Measurements from ENCODE around the gene PPT2.

PPT2 gene

DNA sequence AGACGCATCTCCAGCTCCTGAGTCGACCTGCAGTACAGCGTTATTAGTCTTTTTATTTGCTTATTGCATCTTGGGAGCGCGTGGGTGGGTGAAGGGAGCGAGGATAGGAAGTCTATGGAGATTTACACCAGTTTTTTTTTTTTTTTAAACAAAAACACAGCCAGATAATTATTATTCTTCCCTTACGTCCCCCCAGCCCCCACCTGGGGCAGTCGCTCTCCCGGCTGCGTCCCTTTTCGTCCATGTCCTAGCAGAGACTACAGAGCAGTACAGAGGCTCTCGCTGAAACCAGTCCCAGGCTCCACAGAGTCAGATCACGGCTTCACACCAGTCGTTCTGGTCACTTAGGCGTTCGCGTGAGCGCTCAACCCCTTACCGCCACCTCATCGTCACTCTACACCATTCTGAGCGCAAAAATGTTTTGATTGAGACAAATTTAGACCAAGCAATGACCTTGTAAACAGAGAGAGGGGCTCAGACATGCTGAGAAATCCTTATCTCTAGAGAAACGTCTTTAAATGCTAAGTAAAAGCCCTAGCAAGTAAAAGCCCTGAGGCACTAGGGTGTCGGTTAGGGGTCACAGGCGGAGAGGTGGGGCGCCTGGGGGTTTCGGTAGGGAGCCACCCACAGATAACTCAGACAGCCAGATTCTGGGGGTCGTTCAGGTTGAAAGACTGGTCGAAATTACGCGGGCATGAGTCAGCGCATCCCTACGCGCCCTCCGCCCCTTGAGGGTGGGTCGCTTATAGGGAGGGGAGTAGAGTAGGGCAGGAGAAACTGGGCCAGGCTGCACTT, 975 bp upstream of the PPT2 start:
- DNase-seq, result peak; percentile 36

DNA sequence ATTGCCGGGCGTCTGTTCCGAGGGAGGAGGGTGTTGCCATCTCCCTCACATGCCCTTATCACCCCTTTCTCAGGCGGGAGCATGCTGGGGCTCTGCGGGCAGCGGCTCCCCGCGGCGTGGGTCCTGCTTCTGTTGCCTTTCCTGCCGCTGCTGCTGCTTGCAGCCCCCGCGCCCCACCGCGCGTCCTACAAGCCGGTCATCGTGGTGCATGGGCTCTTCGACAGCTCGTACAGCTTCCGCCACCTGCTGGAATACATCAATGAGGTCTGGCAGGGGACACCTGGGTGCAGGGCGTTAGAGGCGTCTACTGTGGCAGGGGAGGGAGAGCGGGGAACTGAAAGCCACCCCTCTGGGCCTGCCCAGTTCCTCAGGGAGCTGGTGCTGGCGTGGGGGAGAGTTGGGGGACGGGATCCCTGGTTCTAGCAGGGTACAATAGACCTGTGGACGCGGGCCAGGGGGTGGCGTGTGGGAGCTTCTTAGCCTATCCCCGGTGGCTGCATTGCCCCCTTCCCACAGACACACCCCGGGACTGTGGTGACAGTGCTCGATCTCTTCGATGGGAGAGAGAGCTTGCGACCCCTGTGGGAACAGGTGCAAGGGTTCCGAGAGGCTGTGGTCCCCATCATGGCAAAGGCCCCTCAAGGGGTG, 697 bp downstream of the PPT2 start:
- peak; percentile 65 for DNase-seq

DNA sequence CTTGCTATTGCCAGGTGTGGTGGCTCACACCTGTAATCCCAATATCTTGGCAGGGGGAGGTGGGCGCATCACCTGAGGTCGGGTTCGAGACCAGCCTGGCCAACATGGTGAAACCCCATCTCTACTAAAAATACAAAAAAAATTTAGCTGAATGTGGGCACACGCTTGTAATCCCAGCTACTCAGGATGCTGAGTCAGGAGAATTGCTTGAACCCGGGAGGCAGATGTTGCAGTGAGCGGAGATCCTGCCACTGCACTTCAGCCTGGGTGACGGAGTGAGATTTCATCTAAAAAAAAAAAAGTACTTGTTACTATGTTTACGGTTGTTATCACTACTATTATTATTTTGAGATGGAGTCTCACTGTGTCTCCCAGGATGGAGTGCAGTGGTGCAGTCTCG, 3.0 kb downstream of the PPT2 start:
- DNase-seq, result no peak

GRCh38 chr6:32158052-32158451, 4.1 kb downstream of the PPT2 start:
- no peak for DNase-seq

DNA sequence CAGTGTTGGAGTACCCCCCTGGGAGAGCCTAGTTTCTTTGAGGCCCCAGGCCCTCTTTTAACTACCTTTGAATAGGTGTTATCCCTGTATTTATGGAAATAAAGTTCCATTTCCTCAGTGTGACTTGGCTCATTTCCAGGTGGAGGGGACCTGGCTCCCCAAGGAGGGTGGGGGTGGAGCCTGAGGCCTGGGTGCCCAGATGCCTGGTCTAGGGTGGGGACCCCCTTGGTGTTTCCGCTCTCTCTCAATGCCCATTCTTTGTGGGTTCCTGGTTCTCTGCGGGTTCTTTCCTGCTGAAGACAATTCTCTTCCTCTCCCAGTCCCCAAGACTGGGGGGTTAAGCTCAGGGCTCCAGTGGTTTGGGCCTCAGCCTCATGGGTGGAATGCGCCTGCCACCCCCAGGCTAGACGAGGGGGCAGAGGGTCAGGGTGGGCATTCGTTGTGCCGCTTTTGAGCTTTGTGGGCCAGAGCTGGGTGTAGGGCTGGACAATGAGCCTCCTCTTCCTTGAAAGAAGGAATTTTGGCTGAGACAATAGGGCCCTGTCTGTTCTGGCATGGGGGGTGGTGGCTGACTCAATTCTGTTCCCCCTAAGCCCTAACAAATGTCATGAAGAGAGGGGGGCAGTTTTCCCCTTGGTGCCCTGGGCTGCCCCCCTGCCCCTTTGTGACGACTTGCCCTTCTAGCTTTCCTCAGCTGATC, 9.8 kb downstream of the PPT2 start:
- no peak for DNase-seq

DNA sequence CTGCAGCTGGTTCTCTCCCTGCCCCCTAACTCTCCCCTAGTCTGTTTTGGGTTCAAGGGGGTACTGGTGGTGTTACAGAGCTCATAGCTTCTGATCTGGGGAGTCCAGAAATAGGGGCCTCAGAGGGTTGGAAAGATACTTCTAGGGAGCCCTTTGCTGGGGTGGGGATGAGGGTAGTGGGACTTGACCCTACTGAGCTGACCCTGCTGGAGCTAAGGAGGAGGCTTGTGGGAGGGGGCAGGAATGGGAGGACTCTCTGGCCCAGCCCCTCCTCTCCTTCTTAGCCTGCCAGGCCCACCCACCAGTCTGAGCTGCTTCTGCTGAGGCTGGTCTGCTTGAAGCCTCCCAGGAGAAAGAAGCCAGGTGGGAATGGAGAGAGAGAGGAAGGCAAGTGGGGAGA, 10.4 kb downstream of the PPT2 start, which contains the start of gene EGFL8:
TSS of gene EGFL8 (plus strand) at position 301 of the 400 bp plus-strand sequence. CDS start 1,571 bp downstream, outside the sequence.
- DNase-seq, result no peak

DNA sequence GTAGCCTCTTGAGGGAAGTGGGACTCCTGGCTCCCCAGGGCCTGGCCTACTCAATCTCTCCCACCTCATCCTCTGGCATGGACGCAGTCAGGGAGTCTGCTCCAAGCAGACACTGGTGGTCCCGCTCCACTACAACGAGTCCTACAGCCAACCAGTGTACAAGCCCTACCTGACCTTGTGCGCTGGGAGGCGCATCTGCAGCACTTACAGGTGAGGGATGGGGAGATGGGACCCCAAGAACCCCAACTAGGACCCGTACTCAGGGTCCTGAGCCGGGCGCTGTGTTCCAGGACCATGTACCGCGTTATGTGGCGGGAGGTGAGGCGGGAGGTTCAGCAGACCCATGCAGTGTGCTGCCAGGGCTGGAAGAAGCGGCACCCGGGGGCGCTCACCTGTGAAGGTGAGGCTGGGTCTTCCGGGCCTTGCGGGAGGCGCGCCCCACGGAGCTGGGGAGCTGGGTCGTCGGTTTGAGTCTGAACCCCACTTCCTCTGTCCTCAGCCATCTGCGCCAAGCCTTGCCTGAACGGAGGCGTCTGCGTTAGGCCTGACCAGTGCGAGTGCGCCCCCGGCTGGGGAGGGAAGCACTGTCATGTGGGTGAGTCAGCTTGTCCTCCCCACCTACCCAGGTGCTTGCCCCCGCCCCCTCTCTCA, 12.6 kb downstream of the PPT2 start:
- no peak for DNase-seq

GRCh38 chr6:32167154-32167760, 13.3 kb downstream of the PPT2 start:
- no peak for DNase-seq

GRCh38 chr6:32167761-32168262, 13.9 kb downstream of the PPT2 start:
- DNase-seq, result no peak

DNA sequence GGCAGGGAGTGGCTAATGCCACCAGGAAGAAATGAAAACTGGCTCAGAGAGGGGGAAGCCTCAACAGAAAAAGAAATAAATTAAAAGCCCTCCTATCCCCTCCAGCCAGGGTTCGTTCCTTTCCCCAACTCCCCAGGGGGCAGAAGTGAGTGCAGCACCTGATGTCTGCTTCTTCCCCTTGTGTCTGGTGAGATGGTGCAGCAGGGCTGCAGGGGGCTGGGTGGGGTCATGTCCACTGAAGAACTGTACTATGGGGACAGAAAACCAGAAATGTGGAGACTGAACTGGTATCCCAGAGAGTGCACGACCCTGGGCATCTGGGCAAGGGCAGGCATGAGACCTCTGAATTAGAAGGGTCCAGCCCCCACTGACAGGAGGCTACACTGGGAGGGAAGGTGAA, 14.4 kb downstream of the PPT2 start:
- DNase-seq, result no peak

DNA sequence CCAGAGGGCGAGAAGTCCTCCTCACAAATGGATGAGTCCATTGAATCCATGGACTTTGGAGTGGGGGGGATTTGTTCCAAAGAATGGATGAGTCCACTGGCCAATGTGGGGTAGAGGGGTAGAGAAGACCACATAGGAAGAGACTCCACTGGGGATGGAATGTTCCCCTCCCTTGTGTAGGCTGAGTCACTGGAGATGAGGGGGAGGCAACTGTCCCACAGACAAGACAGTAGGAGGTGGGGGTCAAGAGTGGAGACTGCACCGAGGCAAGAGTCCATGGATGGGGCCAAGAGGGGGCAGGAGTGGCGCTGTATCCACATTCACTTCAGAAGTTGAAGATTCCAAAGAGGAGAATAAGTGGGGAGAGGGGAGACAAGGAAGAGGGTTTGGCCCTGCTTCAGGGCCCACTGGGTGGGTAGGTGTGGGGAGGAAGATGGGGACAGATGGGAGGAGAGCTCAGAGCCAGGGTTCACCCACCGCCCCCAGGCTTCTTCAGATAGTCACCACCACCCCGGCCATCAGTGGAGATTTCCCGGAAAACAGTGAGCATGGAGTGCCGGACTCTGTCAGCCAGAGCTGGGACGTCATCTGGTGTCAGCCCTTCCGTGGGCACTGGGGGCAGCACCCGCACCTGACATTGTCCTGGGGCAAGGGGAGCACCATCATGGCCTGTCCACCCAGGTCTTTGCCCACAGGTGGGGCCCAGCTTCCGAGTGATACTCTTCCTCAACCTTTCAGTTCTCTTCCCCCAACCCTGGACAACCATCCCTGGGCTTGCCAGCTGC, 15.1 kb downstream of the PPT2 start:
- DNase-seq, result peak; percentile 67

DNA sequence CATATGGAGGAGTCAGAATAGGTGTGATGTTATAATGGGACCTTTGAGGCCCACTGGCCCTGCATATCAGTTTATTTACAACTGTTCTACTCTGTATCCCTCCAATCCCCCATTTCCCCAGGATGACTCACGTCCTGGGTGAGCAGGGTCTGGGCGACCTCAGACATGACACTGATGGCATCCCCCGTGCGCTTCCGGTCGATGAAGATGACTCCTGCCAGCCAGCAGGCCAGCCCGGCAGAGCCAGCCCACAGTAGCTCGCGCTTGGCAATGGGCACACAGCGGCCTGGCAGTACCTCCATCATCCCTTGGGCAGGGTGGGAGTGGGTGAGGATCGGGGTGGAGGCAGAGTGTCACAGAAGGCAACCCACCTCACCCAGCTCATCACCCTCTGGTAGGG, 16.4 kb downstream of the PPT2 start:
- no peak for DNase-seq

GRCh38 chr6:32171234-32171633, 17.3 kb downstream of the PPT2 start:
- DNase-seq, result no peak

DNA sequence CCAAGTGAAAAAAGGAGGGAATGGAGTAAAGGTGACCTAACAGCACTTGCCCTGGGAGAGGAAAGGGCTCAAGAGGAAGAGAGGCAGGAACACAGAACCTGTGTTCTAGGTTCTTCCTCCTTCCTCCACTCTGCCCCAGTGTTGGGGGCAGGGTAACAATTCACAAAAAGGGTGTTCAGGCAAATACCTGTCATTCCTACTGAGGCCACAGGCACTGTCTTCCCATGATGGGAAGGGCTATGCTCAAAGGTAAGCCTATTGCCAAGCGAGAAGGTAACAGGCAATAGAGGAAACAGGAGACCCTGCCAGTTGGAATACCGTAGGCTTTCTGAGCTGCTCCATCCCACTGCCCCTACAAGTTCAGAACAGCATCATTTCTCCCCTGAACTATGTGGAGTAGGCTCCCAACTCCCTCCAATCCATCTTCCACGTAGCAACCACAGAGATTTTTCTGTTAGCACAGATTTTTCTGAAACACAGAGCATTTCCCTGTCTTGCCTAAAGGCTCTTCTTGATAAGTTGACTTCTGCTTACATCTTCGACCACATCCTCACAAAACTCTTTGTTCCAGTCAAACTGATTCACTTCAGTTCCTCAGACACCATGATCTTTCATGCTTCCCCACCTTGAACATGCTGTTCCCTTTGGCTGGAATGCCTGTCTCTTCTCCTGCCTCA, 19.2 kb downstream of the PPT2 start:
- no peak for DNase-seq

GRCh38 chr6:32174416-32174815, 20.5 kb downstream of the PPT2 start:
- DNase-seq, result no peak

DNA sequence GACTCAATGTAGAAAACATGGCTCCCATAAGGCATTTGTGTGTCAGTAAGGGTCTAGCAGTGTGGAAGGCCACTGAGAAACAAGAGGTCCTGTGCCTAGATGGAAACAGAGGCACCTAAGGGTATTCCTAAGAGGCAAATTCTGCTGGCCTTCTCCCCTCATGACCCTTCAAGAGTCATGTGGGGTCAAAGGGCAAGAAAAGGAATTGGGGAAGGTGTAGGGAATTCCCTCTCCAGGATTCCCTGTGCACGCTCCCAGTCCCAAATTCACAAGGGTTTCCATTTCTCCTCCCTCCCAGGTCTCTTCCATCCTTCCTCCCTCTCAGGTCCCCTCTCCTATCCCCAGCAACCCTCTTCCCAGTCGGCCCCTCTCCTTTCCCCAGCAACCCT, 21.4 kb downstream of the PPT2 start:
- DNase-seq, result no peak

GRCh38 chr6:32175711-32176475, 22.0 kb downstream of the PPT2 start, which contains the start of gene AGPAT1:
Gene AGPAT1 (minus strand): TSS chr6:32176084. CDS start chr6:32171496, 4,588 bp downstream.
- DNase-seq, result peak; percentile 98

GRCh38 chr6:32176476-32177182, 22.7 kb downstream of the PPT2 start:
- no peak for DNase-seq

DNA sequence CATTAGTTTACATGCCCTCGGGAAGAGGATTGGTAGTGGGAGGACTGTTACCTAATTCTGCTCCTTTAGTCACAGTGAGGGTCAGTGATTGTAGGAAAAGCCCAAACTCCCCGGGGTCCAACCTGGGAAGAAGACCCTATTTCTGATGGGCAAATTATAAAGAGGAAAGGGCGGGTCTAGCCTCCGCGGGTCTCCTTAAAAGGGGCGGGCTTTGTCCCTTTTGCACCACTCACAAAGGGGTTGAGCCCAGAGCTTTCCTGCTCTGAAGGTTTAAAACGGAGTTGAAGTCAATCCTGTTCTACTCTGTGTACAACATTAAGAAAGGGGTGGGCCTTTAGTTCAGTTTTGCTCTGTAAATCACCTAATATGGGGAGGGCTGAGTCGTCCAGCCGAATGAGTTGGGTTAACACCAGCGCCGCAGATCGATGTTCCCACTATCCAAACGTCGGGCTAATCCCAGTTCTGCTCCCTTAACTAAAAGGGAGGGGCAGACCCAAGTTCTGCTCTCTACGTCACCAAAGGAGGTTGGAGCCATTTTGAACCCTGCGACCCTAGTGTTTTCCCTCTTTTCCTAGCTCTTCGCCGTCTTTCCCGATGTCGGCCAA, 23.3 kb downstream of the PPT2 start:
- no peak for DNase-seq

All from fibroblast of skin of scalp (primary cell).